Measurements from ENCODE around the gene DRGX. TPM values are rescaled to one million over a fixed set of nuclear protein-coding genes. Genes with fewer than 3 reads are reported as not detected.

Gene DRGX
- total and polyA plus RNA-seq, 2 donors (not counting 3 experiments of a cell fraction or from before 2014, with no cell fraction given): not detected

GRCh38 chr10:49328401-49329145 lies 67.3 kb downstream of the DRGX start:
- no peak overlapping the region for H3K4me3 ChIP-seq (replicated peaks in 1 of 3; ENCODE audit: insufficient read depth in 1 of 3, low read depth in 1 of 3, low read length in 3 of 3)
- dilution Hi-C loops (cut with MboI; ENCODE audit: extremely low pct_ligation_motif_present, low sequenced_read_pairs): no loop called here

More at GRCh38 chr10:49328401-49329145, 67.3 kb downstream of the DRGX start:
- ChIA-PET CTCF (no interaction called here), POLR2A (no interaction called here)
- intact Hi-C loops (cut with micrococcal nuclease): no loop called here
- no peak for DNase-seq (ENCODE audit: low read depth, low spot score)
- no peak for FAIRE-seq
- no TSS peak for BruUV-seq (replicated peaks)
- Histone ChIP-seq H3K9me1 (replicated peaks; ENCODE audit: control insufficient read depth, extremely low read depth, insufficient read depth, low read length) (no peaks in the 10 kb centered on the region), H3K27ac (ENCODE audit: insufficient read depth, low read depth, low read length) (no peak overlapping the region), H3K4me1 (ENCODE audit: control insufficient read depth, extremely low read depth, insufficient read depth, low read length) (no peaks in the 10 kb centered on the region), H2AFZ (ENCODE audit: low read depth, low read length) (no peak overlapping the region), H3K9ac (replicated peaks; ENCODE audit: extremely low read depth, insufficient read depth, low read length) (no peak overlapping the region), H3K4me2 (ENCODE audit: insufficient read depth, low read length) (no peak overlapping the region), H3K36me3 (ENCODE audit: control insufficient read depth in 2 of 2, extremely low read depth in 1 of 2, insufficient read depth in 2 of 2, low read length in 2 of 2) (no peaks in the 10 kb centered on the region), H3K27me3 (ENCODE audit: control insufficient read depth in 2 of 2, insufficient read depth in 2 of 2, low read length in 2 of 2) (no peaks in the 10 kb centered on the region), H3K9me3 (replicated peaks; ENCODE audit: control insufficient read depth, insufficient read depth, low read length) (no peaks in the 10 kb centered on the region), H3K79me2 (ENCODE audit: control insufficient read depth, insufficient read depth, low read length) (no peaks in the 10 kb centered on the region), H4K20me1 (replicated peaks; ENCODE audit: control insufficient read depth, extremely low read depth, insufficient read depth, low read length) (no peaks in the 10 kb centered on the region)
- TF ChIP-seq POLR2AphosphoS5 (IDR thresholded peaks at IDR 0.05; ENCODE audit: insufficient read depth, low read depth, low read length) (no peak), EZH2 (IDR thresholded peaks at IDR 0.05; ENCODE audit: borderline replicate concordance, low read depth, low read length, severe bottlenecking) (no peak), JUN (IDR thresholded peaks at IDR 0.05; ENCODE audit: borderline replicate concordance, insufficient read depth, insufficient read length, low read depth) (no peak), GATA2 (IDR thresholded peaks at IDR 0.05; ENCODE audit: insufficient read depth, insufficient read length, low read depth, low read length) (no peak), POLR2A (IDR thresholded peaks at IDR 0.05; ENCODE audit: low read depth, low read length) (no peak), MYC (IDR thresholded peaks at IDR 0.05; ENCODE audit: low read depth, low read length) (no peak), FOS (IDR thresholded peaks at IDR 0.05; ENCODE audit: borderline replicate concordance, insufficient read depth, low read length) (no peak)
- TF ChIP-seq, protein P1, sequence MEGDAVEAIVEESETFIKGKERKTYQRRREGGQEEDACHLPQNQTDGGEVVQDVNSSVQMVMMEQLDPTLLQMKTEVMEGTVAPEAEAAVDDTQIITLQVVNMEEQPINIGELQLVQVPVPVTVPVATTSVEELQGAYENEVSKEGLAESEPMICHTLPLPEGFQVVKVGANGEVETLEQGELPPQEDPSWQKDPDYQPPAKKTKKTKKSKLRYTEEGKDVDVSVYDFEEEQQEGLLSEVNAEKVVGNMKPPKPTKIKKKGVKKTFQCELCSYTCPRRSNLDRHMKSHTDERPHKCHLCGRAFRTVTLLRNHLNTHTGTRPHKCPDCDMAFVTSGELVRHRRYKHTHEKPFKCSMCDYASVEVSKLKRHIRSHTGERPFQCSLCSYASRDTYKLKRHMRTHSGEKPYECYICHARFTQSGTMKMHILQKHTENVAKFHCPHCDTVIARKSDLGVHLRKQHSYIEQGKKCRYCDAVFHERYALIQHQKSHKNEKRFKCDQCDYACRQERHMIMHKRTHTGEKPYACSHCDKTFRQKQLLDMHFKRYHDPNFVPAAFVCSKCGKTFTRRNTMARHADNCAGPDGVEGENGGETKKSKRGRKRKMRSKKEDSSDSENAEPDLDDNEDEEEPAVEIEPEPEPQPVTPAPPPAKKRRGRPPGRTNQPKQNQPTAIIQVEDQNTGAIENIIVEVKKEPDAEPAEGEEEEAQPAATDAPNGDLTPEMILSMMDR (IDR thresholded peaks at IDR 0.05; ENCODE audit: extremely low read depth in 1 of 2, insufficient read depth in 1 of 2, low read depth in 1 of 2, low read length in 2 of 2): no peak
- TF ChIP-seq, protein P2, sequence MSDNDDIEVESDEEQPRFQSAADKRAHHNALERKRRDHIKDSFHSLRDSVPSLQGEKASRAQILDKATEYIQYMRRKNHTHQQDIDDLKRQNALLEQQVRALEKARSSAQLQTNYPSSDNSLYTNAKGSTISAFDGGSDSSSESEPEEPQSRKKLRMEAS (IDR thresholded peaks at IDR 0.05; ENCODE audit: insufficient read depth, insufficient read length): no peak

All from endothelial cell of umbilical vein (primary cell).